Posterior cingulate gyrus (tissue), 11 donors: ENCODE data around the gene TOP3A.

Experiments
- DNase-seq, 10 donors: peaks; one replicate each; pipeline versions ENCODE4 v3.0.0 to v3.0.0-alpha.2; 2020 to 2021; ENCODE audit warnings: mixed read lengths in 3 of 10
- intact Hi-C: fragments of 100-400 bp; cut with DNase I; formaldehyde crosslinking; loops from one replicate; pipeline ENCODE4 v1.15.1; 2023

The TOP3A gene

GRCh38 chr17:18258356-18259038, 56.3 kb downstream of the TOP3A start, which contains the start of gene FLII:
Gene FLII, minus strand, starts transcription at chr17:18258738. Its CDS starts 48 bp downstream, at chr17:18258690.
- intact Hi-C loops, result no loop called here
- DNase-seq, result peak; percentile 50 to 94 (median 62)

GRCh38 chr17:18257982-18258355, 56.8 kb downstream of the TOP3A start:
- peak in 9 of 10 donors; percentile 44 to 95 (median 74) for DNase-seq
- intact Hi-C loops, result no loop called here

- intact Hi-C loops, result no loop called here
- DNase-seq, result peak in 5 of 10 donors; percentile 54 to 92 (median 89)
These were observed 57.4 kb downstream of the TOP3A start for GRCh38 chr17:18257268-18257981.

DNA sequence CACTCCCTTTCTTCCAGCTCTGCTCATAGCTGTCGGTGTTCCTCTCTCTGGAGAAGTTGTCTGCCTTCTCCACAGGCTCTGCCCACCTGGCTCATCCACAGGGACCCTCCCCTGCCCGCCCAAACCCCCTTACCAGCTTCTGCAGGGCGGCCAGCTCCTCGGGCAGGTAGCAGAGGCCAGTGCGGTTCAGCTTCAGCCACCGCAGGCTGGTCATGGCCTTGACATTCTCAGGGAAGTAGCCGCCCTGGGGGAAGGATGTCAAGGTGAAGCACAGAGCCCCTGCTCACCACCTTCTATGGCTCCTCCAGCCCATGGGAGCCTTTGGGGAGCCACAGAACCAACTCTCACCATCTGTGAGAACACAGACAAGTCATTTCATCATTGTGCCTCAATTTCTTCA, 58.0 kb downstream of the TOP3A start:
- intact Hi-C loops, result no loop called here
- no peak for DNase-seq

GRCh38 chr17:18256351-18256750, 58.4 kb downstream of the TOP3A start:
- DNase-seq, result no peak

DNA sequence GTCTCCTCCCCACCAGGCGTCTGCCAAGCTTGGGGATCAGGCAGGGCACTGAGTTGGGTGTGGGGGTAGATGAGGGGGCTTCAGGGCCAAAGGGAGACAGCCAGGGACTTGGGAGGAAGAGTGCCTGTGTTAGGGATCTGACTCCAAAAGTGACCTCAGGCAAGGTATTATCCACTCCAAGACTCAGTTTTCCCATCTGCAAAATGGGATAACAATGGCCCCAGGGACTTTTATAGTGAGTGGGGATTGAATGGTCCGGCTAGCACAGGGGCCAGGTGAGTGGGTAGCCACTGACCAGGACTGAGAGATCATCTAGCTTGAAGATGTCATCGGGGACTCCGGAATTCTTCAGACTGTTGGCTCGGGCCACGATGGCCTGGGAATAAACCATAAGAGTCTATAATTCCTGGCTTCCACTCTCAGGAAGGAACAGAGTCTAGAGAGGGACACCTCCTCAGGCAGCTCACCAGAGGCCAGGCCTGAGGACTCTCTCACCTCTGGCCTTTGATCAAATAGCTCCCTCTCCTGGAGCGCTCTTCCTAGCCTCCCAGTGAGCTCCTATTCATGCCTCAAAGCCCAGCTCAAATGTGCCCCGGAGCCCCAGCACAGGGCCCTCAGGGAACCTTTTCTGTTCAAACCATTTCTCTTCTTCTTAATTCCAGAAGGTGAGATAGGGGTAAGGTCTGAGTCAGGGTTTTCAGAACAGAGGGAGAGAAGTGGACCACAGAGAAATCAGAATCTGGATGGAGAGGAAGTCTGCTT, 59.7 kb downstream of the TOP3A start:
- no peak for DNase-seq
- intact Hi-C loops, result no loop called here

More at GRCh38 chr17:18256351-18256750, 58.4 kb downstream of the TOP3A start:
- intact Hi-C loops, result no loop called here

DNA sequence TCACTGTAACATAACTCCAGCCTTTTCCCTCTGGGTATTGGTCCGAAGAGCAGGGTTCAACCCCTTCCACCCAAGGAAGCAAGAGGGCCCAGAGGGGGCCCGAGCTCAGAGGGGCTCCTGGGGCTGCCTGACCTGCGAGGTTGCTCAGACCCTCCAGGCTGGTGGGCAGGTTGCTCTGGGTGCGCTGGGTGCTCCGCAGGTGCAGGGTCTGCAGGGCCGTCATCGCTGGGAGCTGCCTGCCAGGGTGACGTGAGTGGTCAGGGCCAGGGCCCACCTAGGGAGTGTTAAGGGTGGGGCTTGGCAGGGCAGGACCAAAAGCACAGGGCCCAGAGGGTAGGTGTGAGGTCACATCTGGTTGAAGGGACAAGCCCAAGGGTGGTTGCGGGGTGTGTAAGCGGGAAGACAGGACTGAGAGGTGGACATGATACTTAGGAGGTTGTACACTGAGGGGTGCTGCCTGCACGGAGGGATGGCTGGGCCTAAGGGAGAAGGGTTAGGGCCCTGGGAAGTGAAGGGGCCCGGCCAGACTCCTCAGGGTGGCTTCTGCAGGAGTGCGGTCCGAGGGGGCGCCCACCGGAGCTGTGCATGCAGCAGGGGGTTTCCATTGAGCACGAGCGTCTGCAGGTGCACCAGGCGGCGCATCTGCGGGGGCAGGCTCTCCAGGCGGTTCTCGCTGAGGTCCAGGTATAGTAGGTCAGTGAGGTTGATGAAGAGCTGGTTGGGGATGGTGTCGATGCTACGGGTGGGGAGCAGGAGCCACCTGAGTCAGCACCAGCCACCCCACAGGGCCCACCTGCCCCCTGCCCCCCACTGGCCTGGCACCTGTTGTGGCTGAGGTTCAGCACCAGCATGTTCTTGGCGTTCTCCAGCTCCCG, 60.6 kb downstream of the TOP3A start:
- DNase-seq, result no peak
- intact Hi-C loops, result no loop called here

- no peak for DNase-seq
- intact Hi-C loops, result no loop called here
These were observed 61.5 kb downstream of the TOP3A start for GRCh38 chr17:18253187-18253884.

GRCh38 chr17:18252160-18252559, 62.6 kb downstream of the TOP3A start:
- no peak for DNase-seq
- intact Hi-C loops, result no loop called here

GRCh38 chr17:18251204-18251603, 63.6 kb downstream of the TOP3A start:
- DNase-seq, result no peak
- intact Hi-C loops, result no loop called here

DNA sequence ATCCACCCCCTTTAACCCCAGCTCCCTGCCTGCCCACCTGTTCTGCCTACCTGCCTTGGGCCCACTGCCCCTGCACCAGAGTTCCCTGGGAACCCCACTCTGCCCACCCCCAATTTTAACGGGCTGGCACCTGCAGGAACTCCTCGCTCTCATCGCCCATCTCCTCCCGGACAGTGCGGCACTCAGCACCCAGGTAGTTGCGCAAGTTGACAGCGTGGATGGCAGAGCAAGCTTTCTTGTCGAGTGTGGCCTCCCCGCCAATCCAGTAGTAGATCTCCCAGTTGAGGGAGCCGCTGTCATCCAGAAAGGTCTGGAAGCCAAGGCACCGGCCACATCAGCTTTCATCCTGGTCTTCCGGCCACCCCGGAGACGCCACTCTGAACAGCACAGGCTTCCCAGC, 64.1 kb downstream of the TOP3A start:
- intact Hi-C loops, result no loop called here
- DNase-seq, result no peak

- intact Hi-C loops, result no loop called here
- no peak for DNase-seq
These were observed 64.5 kb downstream of the TOP3A start for GRCh38 chr17:18250259-18250658.

- intact Hi-C loops, result no loop called here
- DNase-seq, result no peak
These were observed 66.0 kb downstream of the TOP3A start for GRCh38 chr17:18248811-18249210.

DNA sequence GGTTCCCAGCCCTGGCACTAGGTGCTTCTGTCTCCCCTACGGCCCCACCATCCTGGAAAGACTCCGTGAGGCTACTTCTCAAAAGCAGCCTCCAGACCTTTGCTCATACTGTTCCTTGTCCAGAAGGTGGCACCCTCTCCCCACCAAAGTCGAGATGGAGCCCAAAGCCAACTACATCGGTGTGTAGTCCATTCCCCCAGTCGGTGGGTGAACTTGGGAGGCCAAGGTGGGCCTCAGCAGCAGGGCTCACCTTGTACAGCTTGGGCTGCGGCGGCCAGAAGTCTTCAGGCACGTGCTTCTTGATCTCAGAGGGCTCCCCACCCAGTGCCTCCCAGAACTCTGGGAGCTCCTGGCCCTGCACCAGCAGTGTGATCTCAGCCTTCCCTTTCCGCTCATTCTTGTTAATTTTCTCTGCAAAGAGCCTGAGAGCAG, 66.5 kb downstream of the TOP3A start:
- intact Hi-C loops, result no loop called here
- DNase-seq, result peak; percentile 53 to 95 (median 76)

GRCh38 chr17:18247613-18248001, 67.2 kb downstream of the TOP3A start:
- DNase-seq, result peak in 7 of 10 donors; percentile 36 to 95 (median 58)
- intact Hi-C loops, result no loop called here

DNA sequence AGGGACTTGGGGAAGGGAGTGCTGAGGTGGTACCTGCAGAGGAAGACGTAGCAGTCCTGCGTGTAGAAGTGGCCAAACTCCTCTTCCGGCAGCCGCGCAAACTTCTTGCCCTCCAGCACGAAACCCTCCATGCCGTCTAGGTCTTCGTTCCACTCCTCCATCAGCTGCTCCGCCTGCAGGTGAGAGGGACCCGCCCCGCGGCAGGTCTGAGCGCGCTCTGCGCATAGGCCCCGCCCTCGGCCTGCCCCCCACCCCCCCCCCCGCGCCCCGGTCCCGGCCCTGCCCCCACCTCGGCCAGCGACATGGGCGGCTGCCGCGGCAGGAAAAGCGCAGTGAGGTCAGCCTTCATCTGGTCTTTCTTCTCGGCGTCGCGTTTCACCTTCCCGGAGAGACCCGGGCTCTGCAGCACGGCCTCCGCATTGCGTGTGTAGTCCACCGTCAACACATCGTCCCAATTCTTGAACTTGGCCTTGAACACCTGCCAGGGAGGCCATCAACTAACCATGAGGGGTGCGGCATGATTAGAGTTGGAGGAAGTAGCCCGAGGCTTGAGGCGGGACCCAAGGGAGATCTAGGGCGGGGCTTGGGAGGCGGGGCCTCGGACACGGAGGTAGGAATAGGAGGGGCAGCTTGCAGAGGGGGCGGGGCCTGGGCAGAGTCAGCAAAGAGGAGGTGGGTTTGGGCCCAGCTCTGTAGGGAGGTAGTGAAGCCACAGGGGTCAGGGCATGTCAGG, 67.7 kb downstream of the TOP3A start:
- intact Hi-C loops, result no loop called here
- no peak for DNase-seq

DNA sequence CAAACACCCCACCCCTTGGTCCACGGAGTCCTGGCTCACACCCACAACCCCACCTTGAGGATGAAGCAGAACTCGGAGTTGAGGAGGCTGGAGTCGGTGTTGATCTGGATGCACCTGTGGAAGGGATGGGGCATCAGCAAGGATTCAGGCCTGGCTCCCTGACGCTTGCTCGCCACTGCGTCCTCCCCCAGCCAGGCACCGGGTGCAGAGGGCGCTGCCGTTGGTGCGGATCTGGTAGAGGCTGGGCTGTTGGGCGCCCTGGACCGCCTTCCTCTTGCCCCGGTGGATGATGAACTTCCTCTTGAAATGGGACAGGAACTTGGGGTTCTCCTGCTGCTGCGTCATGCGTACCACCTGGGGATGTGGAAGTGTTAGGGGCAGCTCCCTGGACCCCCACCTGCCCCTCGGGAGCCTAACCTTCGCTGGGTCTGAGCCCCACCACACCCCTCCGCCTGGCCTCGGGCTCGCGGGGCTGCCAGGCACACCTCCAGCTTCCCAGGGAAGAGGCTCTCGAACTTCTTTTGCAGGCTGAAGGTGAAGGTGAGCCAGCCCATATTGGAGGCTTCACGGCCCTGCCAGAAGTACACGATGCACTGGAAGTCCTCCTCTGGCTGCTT, 68.6 kb downstream of the TOP3A start:
- intact Hi-C loops, result no loop called here
- no peak for DNase-seq

DNA sequence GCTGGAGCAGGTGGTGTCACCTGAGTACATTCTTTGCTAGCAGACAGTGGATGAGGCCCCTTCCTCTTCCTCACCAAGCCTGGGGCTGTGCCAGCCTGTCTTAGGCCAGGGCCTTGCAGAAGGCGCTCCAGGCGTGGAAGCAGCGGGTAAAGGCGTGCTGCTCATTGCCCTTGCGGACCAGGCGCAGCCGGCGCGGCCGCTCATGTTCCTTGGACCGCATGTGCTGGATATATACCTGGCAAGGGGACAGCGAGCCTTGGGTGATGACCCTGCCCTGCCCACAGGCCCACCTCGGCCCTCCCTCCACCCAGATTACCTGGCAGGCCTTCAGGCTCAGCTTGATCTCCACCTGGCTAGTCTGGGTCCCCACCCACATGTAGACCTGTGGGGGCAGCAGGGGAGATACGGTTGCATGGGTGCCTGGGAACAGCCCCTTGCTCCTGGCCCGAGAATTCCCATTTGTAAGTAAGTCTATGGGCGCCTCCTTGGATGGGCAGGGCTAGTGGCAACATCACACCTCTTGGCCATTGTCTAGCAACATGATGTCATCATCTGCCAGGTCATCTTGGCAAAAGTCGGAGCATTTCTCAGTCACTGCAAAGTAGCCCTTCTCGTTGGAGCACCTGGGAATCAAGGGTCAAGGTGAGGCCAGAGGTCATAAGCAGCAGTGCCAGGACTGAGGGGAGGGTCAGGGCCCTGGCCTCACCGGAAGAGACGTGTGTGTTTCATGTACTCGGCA, 69.6 kb downstream of the TOP3A start:
- DNase-seq, result no peak
- intact Hi-C loops, result no loop called here
